ENCODE data around the gene ST6GALNAC3.

ST6GALNAC3 gene

DNA sequence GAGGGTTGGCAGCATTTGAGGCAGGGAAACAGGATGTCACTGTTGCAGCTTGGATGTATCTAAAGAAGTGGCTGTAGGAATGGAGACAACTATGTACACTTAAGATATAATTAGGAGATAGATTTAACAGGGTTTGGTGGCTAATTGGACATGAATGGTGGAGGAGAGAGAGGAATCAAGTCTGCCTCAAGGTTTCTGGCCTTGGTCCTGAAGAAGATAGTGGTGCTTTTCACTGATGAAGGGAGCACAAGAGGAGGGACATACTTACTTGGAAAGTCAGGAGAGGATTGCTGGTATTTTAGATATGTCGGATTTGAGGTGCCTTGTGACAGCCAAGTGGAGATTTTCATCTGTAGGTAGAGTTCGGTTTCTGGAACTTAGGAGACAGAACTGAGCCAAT is 123.9 kb downstream of the ST6GALNAC3 start:
- H3K9me3 ChIP-seq (ENCODE audit: insufficient read depth, low read depth, low read length) = no peaks in the 10 kb centered on the region
- H3K4me3 ChIP-seq (ENCODE audit: low read length, poor library complexity, severe bottlenecking) = no peak overlapping the region
- H2AFZ ChIP-seq (ENCODE audit: low read length) = no peak overlapping the region
- H3K4me1 ChIP-seq (ENCODE audit: insufficient read depth, low read length, poor library complexity, severe bottlenecking) = no peaks in the 10 kb centered on the region
- no peak overlapping the region for H3K4me2 ChIP-seq (ENCODE audit: low read depth, low read length, poor library complexity, severe bottlenecking)
- no peaks in the 10 kb centered on the region for H3K36me3 ChIP-seq (ENCODE audit: insufficient read depth, low read length)
- no peaks in the 10 kb centered on the region for H3K79me2 ChIP-seq (ENCODE audit: insufficient read depth, low read length)
- no peak overlapping the region for H3K9ac ChIP-seq (ENCODE audit: low read depth, low read length, poor library complexity, severe bottlenecking)
- no peaks in the 10 kb centered on the region for H3F3A ChIP-seq (ENCODE audit: low read depth)
- H3K27me3 ChIP-seq (ENCODE audit: insufficient read depth, low read length, poor library complexity, severe bottlenecking) = no peaks in the 10 kb centered on the region
- TF ChIP-seq, protein P1, sequence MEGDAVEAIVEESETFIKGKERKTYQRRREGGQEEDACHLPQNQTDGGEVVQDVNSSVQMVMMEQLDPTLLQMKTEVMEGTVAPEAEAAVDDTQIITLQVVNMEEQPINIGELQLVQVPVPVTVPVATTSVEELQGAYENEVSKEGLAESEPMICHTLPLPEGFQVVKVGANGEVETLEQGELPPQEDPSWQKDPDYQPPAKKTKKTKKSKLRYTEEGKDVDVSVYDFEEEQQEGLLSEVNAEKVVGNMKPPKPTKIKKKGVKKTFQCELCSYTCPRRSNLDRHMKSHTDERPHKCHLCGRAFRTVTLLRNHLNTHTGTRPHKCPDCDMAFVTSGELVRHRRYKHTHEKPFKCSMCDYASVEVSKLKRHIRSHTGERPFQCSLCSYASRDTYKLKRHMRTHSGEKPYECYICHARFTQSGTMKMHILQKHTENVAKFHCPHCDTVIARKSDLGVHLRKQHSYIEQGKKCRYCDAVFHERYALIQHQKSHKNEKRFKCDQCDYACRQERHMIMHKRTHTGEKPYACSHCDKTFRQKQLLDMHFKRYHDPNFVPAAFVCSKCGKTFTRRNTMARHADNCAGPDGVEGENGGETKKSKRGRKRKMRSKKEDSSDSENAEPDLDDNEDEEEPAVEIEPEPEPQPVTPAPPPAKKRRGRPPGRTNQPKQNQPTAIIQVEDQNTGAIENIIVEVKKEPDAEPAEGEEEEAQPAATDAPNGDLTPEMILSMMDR (conservative IDR thresholded peaks at IDR 0.05; ENCODE audit: low read length) = no peak
- TF ChIP-seq EZH2phosphoT487 (IDR thresholded peaks at IDR 0.05; ENCODE audit: borderline replicate concordance) = no peak
- H4K20me1 ChIP-seq (ENCODE audit: insufficient read depth, low read length, poor library complexity, severe bottlenecking) = no peaks in the 10 kb centered on the region
- no peaks in the 10 kb centered on the region for H3K9me2 ChIP-seq (replicated peaks; ENCODE audit: low read depth, low read length)

- TF ChIP-seq, protein P1 (conservative IDR thresholded peaks at IDR 0.05; ENCODE audit: low read length) = no peak
- no peak for TF ChIP-seq EZH2phosphoT487 (IDR thresholded peaks at IDR 0.05; ENCODE audit: borderline replicate concordance)
- Histone ChIP-seq H2AFZ (ENCODE audit: low read length) (no peak overlapping the region), H3K4me1 (ENCODE audit: insufficient read depth, low read length, poor library complexity, severe bottlenecking) (no peaks in the 10 kb centered on the region), H3K9me3 (ENCODE audit: insufficient read depth, low read depth, low read length) (no peaks in the 10 kb centered on the region), H4K20me1 (ENCODE audit: insufficient read depth, low read length, poor library complexity, severe bottlenecking) (no peaks in the 10 kb centered on the region), H3K36me3 (ENCODE audit: insufficient read depth, low read length) (no peaks in the 10 kb centered on the region), H3K4me3 (ENCODE audit: low read length, poor library complexity, severe bottlenecking) (no peak overlapping the region), H3F3A (ENCODE audit: low read depth) (no peaks in the 10 kb centered on the region), H3K27me3 (ENCODE audit: insufficient read depth, low read length, poor library complexity, severe bottlenecking) (no peaks in the 10 kb centered on the region), H3K9me2 (replicated peaks; ENCODE audit: low read depth, low read length) (no peaks in the 10 kb centered on the region), H3K79me2 (ENCODE audit: insufficient read depth, low read length) (no peaks in the 10 kb centered on the region), H3K4me2 (ENCODE audit: low read depth, low read length, poor library complexity, severe bottlenecking) (no peak overlapping the region), H3K9ac (ENCODE audit: low read depth, low read length, poor library complexity, severe bottlenecking) (no peak overlapping the region)
These were observed 128.1 kb downstream of the ST6GALNAC3 start for GRCh38 chr1:76202670-76203069.

- Histone ChIP-seq H2AFZ (ENCODE audit: low read length) (no peak overlapping the region), H3K4me3 (ENCODE audit: low read length, poor library complexity, severe bottlenecking) (no peak overlapping the region), H3K4me1 (ENCODE audit: insufficient read depth, low read length, poor library complexity, severe bottlenecking) (no peaks in the 10 kb centered on the region), H3K9ac (ENCODE audit: low read depth, low read length, poor library complexity, severe bottlenecking) (no peak overlapping the region), H3K4me2 (ENCODE audit: low read depth, low read length, poor library complexity, severe bottlenecking) (no peak overlapping the region), H3K9me2 (replicated peaks; ENCODE audit: low read depth, low read length) (no peaks in the 10 kb centered on the region), H3K36me3 (ENCODE audit: insufficient read depth, low read length) (no peaks in the 10 kb centered on the region), H3F3A (ENCODE audit: low read depth) (no peaks in the 10 kb centered on the region), H3K9me3 (ENCODE audit: insufficient read depth, low read depth, low read length) (no peaks in the 10 kb centered on the region), H3K27me3 (ENCODE audit: insufficient read depth, low read length, poor library complexity, severe bottlenecking) (no peaks in the 10 kb centered on the region), H3K79me2 (ENCODE audit: insufficient read depth, low read length) (no peaks in the 10 kb centered on the region), H4K20me1 (ENCODE audit: insufficient read depth, low read length, poor library complexity, severe bottlenecking) (no peaks in the 10 kb centered on the region)
- TF ChIP-seq, protein P1 (conservative IDR thresholded peaks at IDR 0.05; ENCODE audit: low read length) = no peak
- TF ChIP-seq EZH2phosphoT487 (IDR thresholded peaks at IDR 0.05; ENCODE audit: borderline replicate concordance) = no peak
These were observed 128.6 kb downstream of the ST6GALNAC3 start for GRCh38 chr1:76203127-76203526.

All from Loucy (cell line).